Adrenal gland (tissue), 5 donors: ENCODE measurements around the gene MRFAP1L1.

ENCODE experiments used
- POLR2A ChIP-seq, 2 donors: fragments of 450-650 bp; IDR thresholded peaks; one replicate each; pipeline ENCODE4 v1.6.1; 2017; ENCODE audit warnings: antibody characterized with exemption in 2 of 2, mild to moderate bottlenecking in 2 of 2, moderate library complexity in 1 of 2
- TF ChIP-seq, protein P1 (sequence below), 6 experiments: fragments of 450-650 bp in 4 of 6; fragments of 200-600 bp in 2 of 6; sonication (generic) in 1 of 6; IDR thresholded peaks; 1 replicate in 5 of 6; 2 replicates in 1 of 6; pipeline versions ENCODE4 v1.5.1 to v1.8.0; 2016 to 2021; ENCODE audit warnings: antibody characterized with exemption in 6 of 6, mild to moderate bottlenecking in 2 of 6, moderate library complexity in 1 of 6
- donor health status: DM: no; HTN: no; CAD: no.

DNA sequence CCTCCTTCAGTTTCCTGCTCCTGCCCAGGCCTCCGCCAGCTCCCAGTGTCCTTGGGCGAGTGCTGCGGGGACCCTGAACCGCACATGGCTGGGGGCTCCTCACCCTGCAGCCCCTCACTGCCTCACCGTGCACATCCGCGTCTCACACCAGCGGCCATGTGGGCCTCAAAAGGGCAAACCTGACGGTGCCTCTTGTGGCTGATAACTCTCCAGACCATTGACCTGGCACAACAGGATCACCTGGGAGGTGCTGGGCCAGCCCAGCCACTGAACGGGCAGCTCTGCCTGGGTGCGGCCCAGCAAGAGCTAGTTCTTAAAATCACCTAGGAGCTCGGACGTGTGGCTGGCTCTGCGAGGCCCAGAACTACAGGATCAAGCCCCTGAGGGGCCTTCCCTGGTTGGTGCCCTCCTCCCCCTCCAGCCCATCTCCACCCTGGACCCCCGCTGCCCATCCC lies 20.1 kb downstream of the MRFAP1L1 start:
- TF ChIP-seq, protein P1, sequence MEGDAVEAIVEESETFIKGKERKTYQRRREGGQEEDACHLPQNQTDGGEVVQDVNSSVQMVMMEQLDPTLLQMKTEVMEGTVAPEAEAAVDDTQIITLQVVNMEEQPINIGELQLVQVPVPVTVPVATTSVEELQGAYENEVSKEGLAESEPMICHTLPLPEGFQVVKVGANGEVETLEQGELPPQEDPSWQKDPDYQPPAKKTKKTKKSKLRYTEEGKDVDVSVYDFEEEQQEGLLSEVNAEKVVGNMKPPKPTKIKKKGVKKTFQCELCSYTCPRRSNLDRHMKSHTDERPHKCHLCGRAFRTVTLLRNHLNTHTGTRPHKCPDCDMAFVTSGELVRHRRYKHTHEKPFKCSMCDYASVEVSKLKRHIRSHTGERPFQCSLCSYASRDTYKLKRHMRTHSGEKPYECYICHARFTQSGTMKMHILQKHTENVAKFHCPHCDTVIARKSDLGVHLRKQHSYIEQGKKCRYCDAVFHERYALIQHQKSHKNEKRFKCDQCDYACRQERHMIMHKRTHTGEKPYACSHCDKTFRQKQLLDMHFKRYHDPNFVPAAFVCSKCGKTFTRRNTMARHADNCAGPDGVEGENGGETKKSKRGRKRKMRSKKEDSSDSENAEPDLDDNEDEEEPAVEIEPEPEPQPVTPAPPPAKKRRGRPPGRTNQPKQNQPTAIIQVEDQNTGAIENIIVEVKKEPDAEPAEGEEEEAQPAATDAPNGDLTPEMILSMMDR (IDR thresholded peaks at IDR 0.05), result no peak
- no peak for TF ChIP-seq POLR2A (IDR thresholded peaks at IDR 0.05)
